ENCODE data around the gene PSMB5. TPM values are rescaled to one million over a fixed set of nuclear protein-coding genes. Genes with fewer than 3 reads are reported as not detected.

PSMB5 gene
- 10 to 100 TPM; 49.0 to 54.5 TPM for total RNA-seq

DNA sequence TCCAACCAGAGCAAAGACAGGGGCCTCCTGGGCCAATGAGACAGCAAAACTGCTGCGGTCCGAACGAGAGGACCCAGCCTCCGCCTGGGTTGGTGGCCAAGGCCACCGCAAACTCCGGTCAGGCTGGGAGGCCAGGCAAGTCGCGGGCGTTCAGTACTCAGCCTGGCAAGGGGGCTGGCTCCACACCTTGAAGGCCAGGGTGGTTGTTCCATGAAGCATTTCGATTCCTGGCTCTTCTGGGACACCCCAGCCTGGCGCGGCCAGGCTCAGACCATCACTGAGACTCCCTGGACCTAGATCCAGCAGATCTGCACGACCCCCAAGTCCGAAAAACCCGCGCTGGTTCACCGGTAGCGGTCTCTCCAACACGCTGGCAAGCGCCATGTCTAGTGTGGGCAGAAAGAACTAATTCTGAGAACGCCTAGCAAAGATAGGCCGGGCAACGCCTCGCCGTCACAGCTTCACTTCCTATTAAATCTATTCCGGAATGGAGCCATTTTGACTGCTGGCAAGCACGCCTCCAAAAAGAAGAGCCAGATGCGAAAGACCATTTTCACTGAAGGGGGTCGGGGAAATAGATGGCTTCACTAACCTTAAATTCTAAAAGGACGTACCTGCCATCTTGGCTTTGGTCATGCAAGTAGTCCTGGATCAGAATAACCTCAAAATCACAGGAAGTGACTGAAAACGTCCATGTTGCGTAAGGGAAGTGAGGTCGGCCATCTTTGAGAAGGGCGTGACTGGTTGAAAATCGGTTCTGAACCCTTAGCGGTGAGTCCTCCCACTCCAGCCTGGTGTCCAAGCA, at the start of gene PSMB5:
Gene PSMB5 (minus strand): TSS at position 403 of the 805 bp plus-strand sequence. CDS start 19 bp downstream, at position 384.
- Mint-ChIP-seq H3K4me3 (peak within 1 kb of the TSS; percentile 84), H3K36me3 (peaks cover 24% of the 10 kb centered on the region), H3K27me3 (no peaks in the 10 kb centered on the region), H3K27ac (peak within 1 kb of the TSS; percentile 99), H3K4me1 (peaks cover 21% of the 10 kb centered on the region), H3K9me3 (no peaks in the 10 kb centered on the region)
- peak; percentile 95 for ATAC-seq (ENCODE audit: low read depth)
- peak; percentile 79 for DNase-seq
- POLR2A ChIA-PET, result interaction anchor here (0.7 to 2.5 kb wide), 7 partner anchors 11 to 286 kb away, joined by 3 to 10 read pairs (median 4); partner anchors contain the start of genes AJUBA and PABPN1

DNA sequence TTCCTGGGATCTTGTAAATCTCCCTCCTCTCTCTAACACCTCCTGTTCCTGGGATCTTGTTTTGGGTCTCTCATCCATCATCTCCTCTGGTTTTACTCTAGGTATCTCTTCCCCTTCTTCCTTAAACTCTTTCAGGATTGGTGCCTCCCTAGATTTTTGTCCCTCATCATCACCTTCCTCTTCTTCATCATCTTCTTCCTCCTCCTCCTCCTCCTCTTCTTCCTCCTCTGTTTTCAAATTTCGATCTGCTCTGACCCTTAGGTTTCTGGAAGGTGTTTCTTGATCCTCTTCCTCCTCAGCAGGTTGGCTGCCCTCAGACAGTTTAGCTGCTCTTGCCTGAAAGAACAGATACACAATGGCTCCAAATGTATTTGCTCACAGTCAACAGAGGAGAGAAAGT, 45.8 kb upstream of the PSMB5 start:
- H3K4me3 Mint-ChIP-seq, result no peak overlapping the region
- POLR2A ChIA-PET, result interaction anchor here (0.5 kb wide), 1 partner anchor 19 kb away, joined by 5 read pairs; no protein-coding TSS in a partner anchor
- no peak for DNase-seq

DNA sequence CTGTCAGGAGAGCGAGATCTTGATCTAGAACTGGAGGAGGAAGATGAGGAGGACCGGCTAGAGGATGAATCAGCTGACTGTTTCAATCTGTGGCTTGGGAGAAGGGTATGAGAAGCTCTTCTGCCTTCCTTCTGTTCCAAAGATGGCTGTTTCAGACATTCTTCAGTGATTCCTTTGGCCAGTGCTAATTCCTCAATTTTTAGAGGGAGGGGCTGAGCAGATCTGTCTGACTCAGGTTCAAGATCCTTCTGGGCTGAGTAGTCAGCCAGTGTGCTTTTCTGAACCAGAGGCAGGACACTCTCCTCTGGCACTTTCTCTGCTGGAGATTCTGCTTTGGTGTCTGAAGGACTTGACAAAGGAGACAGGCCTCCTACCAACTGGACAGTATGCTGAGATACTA, 45.0 kb upstream of the PSMB5 start:
- H3K36me3 Mint-ChIP-seq, result peaks cover 28% of the 10 kb centered on the region
- DNase-seq, result no peak
- no peak overlapping the region for H3K4me3 Mint-ChIP-seq
- no peaks in the 10 kb centered on the region for H3K27me3 Mint-ChIP-seq
- POLR2A ChIA-PET, result no interaction called here
- H3K27ac Mint-ChIP-seq, result peak overlapping the region; percentile 22
- H3K4me1 Mint-ChIP-seq, result peaks cover 4% of the 10 kb centered on the region
- no peaks in the 10 kb centered on the region for H3K9me3 Mint-ChIP-seq
- ATAC-seq (ENCODE audit: low read depth), result no peak

More for the DNA sequence above, 45.8 kb upstream of the PSMB5 start:
- Mint-ChIP-seq H3K4me1 (peaks cover 2% of the 10 kb centered on the region), H3K9me3 (no peaks in the 10 kb centered on the region), H3K27ac (no peak overlapping the region), H3K36me3 (peaks cover 27% of the 10 kb centered on the region), H3K27me3 (no peaks in the 10 kb centered on the region)
- no peak for ATAC-seq (ENCODE audit: low read depth)

GRCh38 chr14:23078692-23079116, 44.0 kb upstream of the PSMB5 start:
- no peak overlapping the region for H3K4me3 Mint-ChIP-seq
- ATAC-seq (ENCODE audit: low read depth) (no peak), DNase-seq (no peak)
- H3K4me1 Mint-ChIP-seq, result peaks cover 4% of the 10 kb centered on the region
- H3K36me3 Mint-ChIP-seq, result peaks cover 25% of the 10 kb centered on the region
- POLR2A ChIA-PET, result no interaction called here
- H3K27ac Mint-ChIP-seq, result no peak overlapping the region
- no peaks in the 10 kb centered on the region for H3K9me3 Mint-ChIP-seq
- H3K27me3 Mint-ChIP-seq, result no peaks in the 10 kb centered on the region

- POLR2A ChIA-PET, result interaction anchor here (0.6 to 1.7 kb wide), 2 partner anchors 18 to 121 kb away, joined by 3 to 4 read pairs; partner anchors contain the start of genes ACIN1, C14orf119 and HAUS4
- H3K27ac Mint-ChIP-seq, result no peak overlapping the region
- H3K27me3 Mint-ChIP-seq, result no peaks in the 10 kb centered on the region
- no peak overlapping the region for H3K4me3 Mint-ChIP-seq
- H3K9me3 Mint-ChIP-seq, result no peaks in the 10 kb centered on the region
- peaks cover 25% of the 10 kb centered on the region for H3K36me3 Mint-ChIP-seq
- DNase-seq (no peak), ATAC-seq (ENCODE audit: low read depth) (no peak)
- peaks cover 4% of the 10 kb centered on the region for H3K4me1 Mint-ChIP-seq
Observed at GRCh38 chr14:23077962-23078361, 43.3 kb upstream of the PSMB5 start.

GRCh38 chr14:23076785-23077408, 42.2 kb upstream of the PSMB5 start:
- Mint-ChIP-seq H3K9me3 (no peaks in the 10 kb centered on the region), H3K27ac (no peak overlapping the region), H3K4me1 (peaks cover 4% of the 10 kb centered on the region), H3K36me3 (peaks cover 25% of the 10 kb centered on the region), H3K27me3 (no peaks in the 10 kb centered on the region), H3K4me3 (no peak overlapping the region)
- ATAC-seq (ENCODE audit: low read depth), result no peak
- POLR2A ChIA-PET, result interaction anchor here (0.6 to 1.7 kb wide), 3 partner anchors 15 to 43 kb away, joined by 4 to 6 read pairs (median 4); partner anchors contain the start of genes ACIN1 and C14orf119
- no peak for DNase-seq

DNA sequence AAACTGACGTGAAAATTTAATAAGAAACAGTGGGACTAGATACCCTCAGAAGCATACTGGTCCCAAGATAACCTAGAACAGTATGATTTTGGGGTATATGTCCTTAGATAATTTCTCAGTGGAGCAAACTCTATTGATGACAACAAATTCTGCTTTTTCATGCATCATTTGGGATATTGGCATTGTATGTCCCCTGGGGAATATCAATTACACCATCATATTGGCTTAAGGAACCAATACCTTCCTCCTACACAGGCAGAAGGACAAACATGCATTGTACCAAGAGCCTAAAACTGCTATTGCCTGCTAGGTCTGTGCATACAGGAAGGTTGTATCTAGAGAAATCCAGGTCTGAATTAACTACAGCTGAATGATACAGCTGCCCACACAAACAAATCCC, 40.2 kb upstream of the PSMB5 start:
- peaks cover 15% of the 10 kb centered on the region for H3K36me3 Mint-ChIP-seq
- H3K4me1 Mint-ChIP-seq, result peaks cover 15% of the 10 kb centered on the region
- no peak overlapping the region for H3K27ac Mint-ChIP-seq
- no peaks in the 10 kb centered on the region for H3K27me3 Mint-ChIP-seq
- POLR2A ChIA-PET, result no interaction called here
- no peak for DNase-seq
- no peaks in the 10 kb centered on the region for H3K9me3 Mint-ChIP-seq
- no peak overlapping the region for H3K4me3 Mint-ChIP-seq
- ATAC-seq (ENCODE audit: low read depth), result no peak

GRCh38 chr14:23071921-23072539, 37.3 kb upstream of the PSMB5 start:
- ATAC-seq (ENCODE audit: low read depth) (no peak), DNase-seq (no peak)
- Mint-ChIP-seq H3K36me3 (peaks cover 15% of the 10 kb centered on the region), H3K27me3 (no peaks in the 10 kb centered on the region), H3K9me3 (no peaks in the 10 kb centered on the region), H3K4me1 (peaks cover 15% of the 10 kb centered on the region), H3K4me3 (peak overlapping the region; percentile 93), H3K27ac (peak overlapping the region; percentile 88)
- POLR2A ChIA-PET, result interaction anchor here (0.6 to 3.2 kb wide), 11 partner anchors 10 to 483 kb away, joined by 3 to 29 read pairs (median 4); partner anchors contain the start of genes ACIN1, C14orf119, DAD1 and PABPN1

DNA sequence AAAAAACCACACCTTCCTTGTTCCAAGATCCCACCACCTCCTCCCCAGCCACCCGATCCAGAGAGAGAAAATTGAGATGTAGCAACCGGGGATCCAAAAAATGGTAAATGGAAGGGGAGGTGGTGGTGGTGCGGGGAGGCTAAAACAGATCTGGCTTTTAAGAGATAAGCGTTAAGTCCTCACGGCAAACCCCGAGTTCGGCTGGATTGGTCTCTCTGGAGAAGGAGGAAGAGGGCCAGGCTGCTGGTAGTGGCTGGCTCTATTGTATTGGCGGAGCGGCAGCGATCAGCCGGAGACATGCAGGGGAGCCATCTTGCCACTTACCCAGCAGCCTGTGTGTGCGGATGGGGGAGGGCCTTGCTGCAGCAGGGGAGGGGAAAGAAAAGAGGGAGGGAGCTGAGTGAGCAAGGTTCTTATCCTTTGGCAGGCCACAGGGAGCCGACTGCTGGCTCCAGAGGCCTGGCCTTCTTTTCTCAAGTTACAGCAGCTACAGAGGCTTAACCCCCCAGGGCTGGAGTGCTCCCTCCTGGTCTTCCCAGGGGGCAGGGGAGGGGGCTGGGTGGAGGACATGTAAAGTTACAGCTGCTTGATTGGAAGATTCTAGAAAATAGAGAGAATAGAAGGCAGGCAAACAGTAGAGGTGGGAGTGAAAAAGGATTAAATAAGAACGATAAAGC, 36.7 kb upstream of the PSMB5 start:
- Mint-ChIP-seq H3K4me3 (peak overlapping the region; percentile 93), H3K27ac (peak overlapping the region; percentile 88), H3K36me3 (peaks cover 15% of the 10 kb centered on the region), H3K27me3 (no peaks in the 10 kb centered on the region), H3K4me1 (peaks cover 15% of the 10 kb centered on the region), H3K9me3 (no peaks in the 10 kb centered on the region)
- POLR2A ChIA-PET, result interaction anchor here (0.6 to 3.2 kb wide), 13 partner anchors 9 to 482 kb away, joined by 3 to 29 read pairs (median 4); partner anchors contain the start of genes ACIN1, C14orf119, DAD1 and HAUS4
- peak; percentile 97 for ATAC-seq (ENCODE audit: low read depth)
- peak; percentile 75 for DNase-seq

GRCh38 chr14:23070262-23071129, 35.8 kb upstream of the PSMB5 start:
- Mint-ChIP-seq H3K36me3 (peaks cover 10% of the 10 kb centered on the region), H3K4me3 (peak overlapping the region; percentile 93), H3K27ac (peak overlapping the region; percentile 88), H3K4me1 (peaks cover 15% of the 10 kb centered on the region), H3K27me3 (no peaks in the 10 kb centered on the region), H3K9me3 (no peaks in the 10 kb centered on the region)
- POLR2A ChIA-PET, result interaction anchor here (0.6 to 3.2 kb wide), 8 partner anchors 8 to 251 kb away, joined by 3 to 29 read pairs (median 4); partner anchors contain the start of genes ACIN1, C14orf119, HAUS4 and PABPN1
- DNase-seq (no peak), ATAC-seq (ENCODE audit: low read depth) (no peak)

- Mint-ChIP-seq H3K27me3 (no peaks in the 10 kb centered on the region), H3K36me3 (peaks cover 9% of the 10 kb centered on the region)
- ATAC-seq (ENCODE audit: low read depth), result no peak
Observed at GRCh38 chr14:23069413-23069806, 34.7 kb upstream of the PSMB5 start.

More at GRCh38 chr14:23069413-23069806, 34.7 kb upstream of the PSMB5 start:
- Mint-ChIP-seq H3K9me3 (no peaks in the 10 kb centered on the region), H3K4me3 (no peak overlapping the region), H3K27ac (no peak overlapping the region), H3K4me1 (peaks cover 13% of the 10 kb centered on the region)
- no peak for DNase-seq
- POLR2A ChIA-PET, result interaction anchor here (1.0 to 1.3 kb wide), 4 partner anchors 26 to 86 kb away, joined by 4 to 11 read pairs (median 7); partner anchors contain the start of genes ACIN1 and C14orf119

Data from activated naive CD8-positive, alpha-beta T cell treated with anti-CD3 and anti-CD28 coated beads, Interleukin-2, amount 10 ng/mL, durations not matched to agents 7 days and 5 days (primary cell).